Astrocyte (in vitro differentiated cells and primary cell): Measurements from ENCODE around the gene CD244.

Experiments
- CTCF ChIP-seq: IDR thresholded peaks from 2 replicates; pipeline ENCODE4 v1.5.1; 2011; ENCODE audit warnings: low read depth, mild to moderate bottlenecking, inconsistent platforms, low read length, moderate library complexity; ENCODE audit not compliant: insufficient read depth
- EZH2 ChIP-seq: IDR thresholded peaks from 2 replicates; pipeline ENCODE4 v1.6.1; 2012; ENCODE audit warnings: mild to moderate bottlenecking, low read length, inconsistent platforms; ENCODE audit not compliant: insufficient read depth

- no peak for TF ChIP-seq EZH2
- no peak for TF ChIP-seq CTCF
Measured at GRCh38 chr1:160797271-160797709, 65.4 kb downstream of the CD244 start.
